Measurements from ENCODE around the gene MAGEA11.
"Not testable (repeated sequence)": the region's sequence is repeated elsewhere in the genome, so short reads cannot be mapped to it uniquely, and the experiment has no call there.

MAGEA11 gene

GRCh38 chrX:149717803-149718202 lies 5.9 kb downstream of the MAGEA11 start:
- no peak overlapping the region for H3K4me3 ChIP-seq (ENCODE audit: low read depth, low read length)

GRCh38 chrX:149718757-149719156 lies 6.9 kb downstream of the MAGEA11 start:
- H3K4me3 ChIP-seq (ENCODE audit: low read depth, low read length): no peak overlapping the region

GRCh38 chrX:149720021-149720689 lies 8.3 kb downstream of the MAGEA11 start:
- H3K4me3 ChIP-seq (ENCODE audit: low read depth, low read length): no peak overlapping the region

GRCh38 chrX:149721241-149721640 lies 9.4 kb downstream of the MAGEA11 start:
- H3K4me3 ChIP-seq (ENCODE audit: low read depth, low read length): not testable (repeated sequence)

- H3K4me3 ChIP-seq (ENCODE audit: low read depth, low read length): no peak overlapping the region
These were observed 9.9 kb downstream of the MAGEA11 start for GRCh38 chrX:149721778-149722177.

GRCh38 chrX:149723583-149724118 lies 11.8 kb downstream of the MAGEA11 start:
- not testable (repeated sequence) for H3K4me3 ChIP-seq (ENCODE audit: low read depth, low read length)

GRCh38 chrX:149727308-149727707 lies 15.4 kb downstream of the MAGEA11 start:
- not testable (repeated sequence) for H3K4me3 ChIP-seq (ENCODE audit: low read depth, low read length)

- not testable (repeated sequence) for H3K4me3 ChIP-seq (ENCODE audit: low read depth, low read length)
These were observed 30.4 kb downstream of the MAGEA11 start for GRCh38 chrX:149742269-149742668.

- H3K4me3 ChIP-seq (ENCODE audit: low read depth, low read length): not testable (repeated sequence)
These were observed 34.6 kb downstream of the MAGEA11 start for GRCh38 chrX:149746390-149747007.

- no peak overlapping the region for H3K4me3 ChIP-seq (ENCODE audit: low read depth, low read length)
These were observed 45.6 kb downstream of the MAGEA11 start for GRCh38 chrX:149757206-149758067.

- H3K4me3 ChIP-seq (ENCODE audit: low read depth, low read length): no peak overlapping the region
These were observed 46.3 kb downstream of the MAGEA11 start for GRCh38 chrX:149758068-149758714.

GRCh38 chrX:149758715-149759078 lies 46.8 kb downstream of the MAGEA11 start:
- not testable (repeated sequence) for H3K4me3 ChIP-seq (ENCODE audit: low read depth, low read length)

- H3K4me3 ChIP-seq (ENCODE audit: low read depth, low read length): no peak overlapping the region
These were observed 48.0 kb downstream of the MAGEA11 start for GRCh38 chrX:149759824-149760223.

GRCh38 chrX:149760965-149761364 lies 49.1 kb downstream of the MAGEA11 start:
- no peak overlapping the region for H3K4me3 ChIP-seq (ENCODE audit: low read depth, low read length)

- H3K4me3 ChIP-seq (ENCODE audit: low read depth, low read length): not testable (repeated sequence)
These were observed 50.2 kb downstream of the MAGEA11 start for GRCh38 chrX:149761858-149762674.

GRCh38 chrX:149762696-149763614 lies 51.1 kb downstream of the MAGEA11 start:
- no peak overlapping the region for H3K4me3 ChIP-seq (ENCODE audit: low read depth, low read length)
